ENCODE measurements around the gene OSBPL10.

DNA sequence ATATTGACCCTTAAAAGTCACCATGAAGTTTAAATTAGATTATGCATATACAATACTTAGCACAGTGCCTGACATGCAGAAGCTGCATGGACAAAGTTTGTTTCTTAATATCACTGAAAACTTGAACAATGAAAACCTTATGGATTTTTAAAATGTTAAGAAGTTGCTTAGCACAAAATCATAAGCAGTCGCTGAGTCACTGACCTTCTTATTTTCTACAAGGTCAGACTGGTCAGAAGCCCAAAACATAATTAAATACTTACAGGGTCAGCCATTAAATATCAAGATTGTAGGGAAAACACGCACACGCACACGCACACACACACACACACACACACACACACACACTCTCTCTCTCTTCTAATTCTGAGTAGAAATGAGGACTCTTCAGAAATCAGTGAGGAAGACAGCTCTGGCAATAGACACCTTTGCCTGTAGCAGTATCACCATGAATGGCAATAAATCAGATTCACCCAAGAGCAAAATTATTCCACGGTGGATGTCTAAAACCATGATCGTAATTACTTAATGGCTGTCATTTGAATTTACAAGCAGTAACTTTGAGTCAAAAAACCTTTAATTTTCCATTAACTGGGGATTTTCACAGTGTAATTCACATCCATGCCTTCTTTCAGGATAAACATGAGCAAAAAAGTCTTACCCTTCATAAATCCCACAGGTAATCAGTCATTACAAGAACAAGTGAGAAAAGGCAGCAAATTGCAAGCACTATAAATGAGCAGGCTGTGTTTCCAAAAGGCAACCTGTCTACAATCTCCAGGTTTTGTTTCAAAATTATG, 147.5 kb downstream of the OSBPL10 start:
- no peak for TF ChIP-seq POLR2A (IDR thresholded peaks at IDR 0.05; ENCODE audit: control extremely low read depth in 1 of 2, low read depth in 2 of 2, low read length in 2 of 2)
- TF ChIP-seq, protein P1, sequence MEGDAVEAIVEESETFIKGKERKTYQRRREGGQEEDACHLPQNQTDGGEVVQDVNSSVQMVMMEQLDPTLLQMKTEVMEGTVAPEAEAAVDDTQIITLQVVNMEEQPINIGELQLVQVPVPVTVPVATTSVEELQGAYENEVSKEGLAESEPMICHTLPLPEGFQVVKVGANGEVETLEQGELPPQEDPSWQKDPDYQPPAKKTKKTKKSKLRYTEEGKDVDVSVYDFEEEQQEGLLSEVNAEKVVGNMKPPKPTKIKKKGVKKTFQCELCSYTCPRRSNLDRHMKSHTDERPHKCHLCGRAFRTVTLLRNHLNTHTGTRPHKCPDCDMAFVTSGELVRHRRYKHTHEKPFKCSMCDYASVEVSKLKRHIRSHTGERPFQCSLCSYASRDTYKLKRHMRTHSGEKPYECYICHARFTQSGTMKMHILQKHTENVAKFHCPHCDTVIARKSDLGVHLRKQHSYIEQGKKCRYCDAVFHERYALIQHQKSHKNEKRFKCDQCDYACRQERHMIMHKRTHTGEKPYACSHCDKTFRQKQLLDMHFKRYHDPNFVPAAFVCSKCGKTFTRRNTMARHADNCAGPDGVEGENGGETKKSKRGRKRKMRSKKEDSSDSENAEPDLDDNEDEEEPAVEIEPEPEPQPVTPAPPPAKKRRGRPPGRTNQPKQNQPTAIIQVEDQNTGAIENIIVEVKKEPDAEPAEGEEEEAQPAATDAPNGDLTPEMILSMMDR (IDR thresholded peaks at IDR 0.05; ENCODE audit: control extremely low read depth in 1 of 3, insufficient read depth in 1 of 3, low read depth in 1 of 3, low read length in 3 of 3) = no peak
- no peak for TF ChIP-seq RAD21 (IDR thresholded peaks at IDR 0.05 in 1 of 2, conservative IDR thresholded peaks at IDR 0.05 in 1 of 2; ENCODE audit: low read depth in 2 of 2, low read length in 2 of 2)
- no peak for TF ChIP-seq TAF1 (IDR thresholded peaks at IDR 0.05; ENCODE audit: low read depth, low read length)
- no peak for TF ChIP-seq EZH2 (IDR thresholded peaks at IDR 0.05; ENCODE audit: low read depth, low read length, severe bottlenecking)
- TF ChIP-seq CHD2 (IDR thresholded peaks at IDR 0.05; ENCODE audit: low read length) = no peak
- TF ChIP-seq JUN (IDR thresholded peaks at IDR 0.05; ENCODE audit: low read depth, low read length) = no peak
